Activated naive CD8-positive, alpha-beta T cell (primary cell): ENCODE results near the gene FAM168A.
"Not testable (repeated sequence)": the region's sequence is repeated elsewhere in the genome, so short reads cannot be mapped to it uniquely, and the experiment has no call there.

ENCODE experiments used
- H3K27ac Mint-ChIP-seq: one replicate; pipeline ENCODE4 v1.8.0; 2021; ENCODE audit warnings: mixed read lengths
- H3K27me3 Mint-ChIP-seq: one replicate; pipeline ENCODE4 v1.8.0; 2021; ENCODE audit warnings: mixed read lengths
- H3K36me3 Mint-ChIP-seq: one replicate; pipeline ENCODE4 v1.8.0; 2021; ENCODE audit warnings: mixed read lengths
- H3K4me1 Mint-ChIP-seq: one replicate; pipeline ENCODE4 v1.8.0; 2021; ENCODE audit warnings: low read depth, mixed read lengths
- H3K4me3 Mint-ChIP-seq: one replicate; pipeline ENCODE4 v1.8.0; 2021; ENCODE audit warnings: mild to moderate bottlenecking, mixed read lengths
- H3K9me3 Mint-ChIP-seq: one replicate; pipeline ENCODE4 v1.8.0; 2021; ENCODE audit warnings: low read depth, mixed read lengths

FAM168A gene

GRCh38 chr11:73498343-73498742 is 99.6 kb downstream of the FAM168A start:
- no peak overlapping the region for H3K27ac Mint-ChIP-seq
- no peaks in the 10 kb centered on the region for H3K9me3 Mint-ChIP-seq
- H3K36me3 Mint-ChIP-seq = peaks cover 9% of the 10 kb centered on the region
- H3K27me3 Mint-ChIP-seq = no peaks in the 10 kb centered on the region
- H3K4me1 Mint-ChIP-seq = peaks cover 32% of the 10 kb centered on the region
- no peak overlapping the region for H3K4me3 Mint-ChIP-seq

- no peak overlapping the region for H3K4me3 Mint-ChIP-seq
- H3K4me1 Mint-ChIP-seq = peaks cover 13% of the 10 kb centered on the region
- H3K36me3 Mint-ChIP-seq = peaks cover 15% of the 10 kb centered on the region
- H3K27ac Mint-ChIP-seq = no peak overlapping the region
- H3K27me3 Mint-ChIP-seq = no peaks in the 10 kb centered on the region
- no peaks in the 10 kb centered on the region for H3K9me3 Mint-ChIP-seq
Observed at GRCh38 chr11:73496134-73496533, 101.8 kb downstream of the FAM168A start.

- Mint-ChIP-seq H3K4me1 (peaks cover 9% of the 10 kb centered on the region), H3K36me3 (peaks cover 15% of the 10 kb centered on the region), H3K27me3 (no peaks in the 10 kb centered on the region), H3K9me3 (no peaks in the 10 kb centered on the region), H3K27ac (no peak overlapping the region), H3K4me3 (no peak overlapping the region)
Observed at GRCh38 chr11:73495731-73496130, 102.2 kb downstream of the FAM168A start.

- Mint-ChIP-seq H3K4me3 (no peak overlapping the region), H3K9me3 (no peaks in the 10 kb centered on the region), H3K4me1 (peaks cover 1% of the 10 kb centered on the region), H3K36me3 (peaks cover 15% of the 10 kb centered on the region), H3K27me3 (no peaks in the 10 kb centered on the region), H3K27ac (no peak overlapping the region)
Observed at GRCh38 chr11:73493956-73494598, 103.8 kb downstream of the FAM168A start.

- Mint-ChIP-seq H3K9me3 (peaks cover 10% of the 10 kb centered on the region), H3K27ac (no peak overlapping the region), H3K4me1 (peaks cover 3% of the 10 kb centered on the region), H3K36me3 (peaks cover 7% of the 10 kb centered on the region), H3K27me3 (no peaks in the 10 kb centered on the region), H3K4me3 (no peak overlapping the region)
Observed at GRCh38 chr11:73481626-73482025, 116.3 kb downstream of the FAM168A start.

GRCh38 chr11:73480677-73481076 is 117.2 kb downstream of the FAM168A start:
- Mint-ChIP-seq H3K27me3 (no peaks in the 10 kb centered on the region), H3K9me3 (peaks cover 11% of the 10 kb centered on the region), H3K4me1 (peaks cover 3% of the 10 kb centered on the region), H3K4me3 (no peak overlapping the region), H3K27ac (no peak overlapping the region), H3K36me3 (peaks cover 7% of the 10 kb centered on the region)

GRCh38 chr11:73478737-73479347 is 119.1 kb downstream of the FAM168A start:
- Mint-ChIP-seq H3K9me3 (peaks cover 11% of the 10 kb centered on the region), H3K27ac (no peak overlapping the region), H3K4me3 (no peak overlapping the region), H3K27me3 (no peaks in the 10 kb centered on the region), H3K36me3 (peaks cover 7% of the 10 kb centered on the region), H3K4me1 (peaks cover 3% of the 10 kb centered on the region)

GRCh38 chr11:73477518-73477917 is 120.4 kb downstream of the FAM168A start:
- Mint-ChIP-seq H3K4me1 (peaks cover 3% of the 10 kb centered on the region), H3K36me3 (peaks cover 8% of the 10 kb centered on the region), H3K27me3 (no peaks in the 10 kb centered on the region), H3K9me3 (peaks cover 11% of the 10 kb centered on the region), H3K4me3 (no peak overlapping the region), H3K27ac (no peak overlapping the region)

- H3K27me3 Mint-ChIP-seq = no peaks in the 10 kb centered on the region
- peaks cover 9% of the 10 kb centered on the region for H3K36me3 Mint-ChIP-seq
- H3K4me1 Mint-ChIP-seq = no peaks in the 10 kb centered on the region
- H3K4me3 Mint-ChIP-seq = no peak overlapping the region
- no peak overlapping the region for H3K27ac Mint-ChIP-seq
- peaks cover 11% of the 10 kb centered on the region for H3K9me3 Mint-ChIP-seq
Observed at GRCh38 chr11:73475549-73476095, 122.3 kb downstream of the FAM168A start.

GRCh38 chr11:73473252-73473651 is 124.7 kb downstream of the FAM168A start:
- no peak overlapping the region for H3K27ac Mint-ChIP-seq
- H3K4me1 Mint-ChIP-seq = no peaks in the 10 kb centered on the region
- no peak overlapping the region for H3K4me3 Mint-ChIP-seq
- H3K36me3 Mint-ChIP-seq = peaks cover 12% of the 10 kb centered on the region
- H3K9me3 Mint-ChIP-seq = peaks cover 11% of the 10 kb centered on the region
- H3K27me3 Mint-ChIP-seq = no peaks in the 10 kb centered on the region

- H3K27me3 Mint-ChIP-seq, H3K4me1 Mint-ChIP-seq: not testable (repeated sequence)
Observed at GRCh38 chr11:73470036-73470612, 127.8 kb downstream of the FAM168A start.

GRCh38 chr11:73469401-73469800 is 128.5 kb downstream of the FAM168A start:
- Mint-ChIP-seq H3K27ac (no peak overlapping the region), H3K36me3 (peaks cover 7% of the 10 kb centered on the region), H3K27me3 (no peaks in the 10 kb centered on the region), H3K4me3 (no peak overlapping the region), H3K9me3 (no peaks in the 10 kb centered on the region), H3K4me1 (no peaks in the 10 kb centered on the region)

More at GRCh38 chr11:73470036-73470612, 127.8 kb downstream of the FAM168A start:
- H3K4me3 Mint-ChIP-seq, H3K27ac Mint-ChIP-seq, H3K36me3 Mint-ChIP-seq, H3K9me3 Mint-ChIP-seq: not testable (repeated sequence)

GRCh38 chr11:73468590-73469161 is 129.2 kb downstream of the FAM168A start:
- no peak overlapping the region for H3K4me3 Mint-ChIP-seq
- no peaks in the 10 kb centered on the region for H3K9me3 Mint-ChIP-seq
- H3K36me3 Mint-ChIP-seq = peaks cover 7% of the 10 kb centered on the region
- no peaks in the 10 kb centered on the region for H3K27me3 Mint-ChIP-seq
- no peak overlapping the region for H3K27ac Mint-ChIP-seq
- no peaks in the 10 kb centered on the region for H3K4me1 Mint-ChIP-seq

- H3K9me3 Mint-ChIP-seq = no peaks in the 10 kb centered on the region
- no peaks in the 10 kb centered on the region for H3K4me1 Mint-ChIP-seq
- no peak overlapping the region for H3K4me3 Mint-ChIP-seq
- no peak overlapping the region for H3K27ac Mint-ChIP-seq
- no peaks in the 10 kb centered on the region for H3K27me3 Mint-ChIP-seq
- H3K36me3 Mint-ChIP-seq = peaks cover 12% of the 10 kb centered on the region
Observed at GRCh38 chr11:73467505-73467904, 130.4 kb downstream of the FAM168A start.

GRCh38 chr11:73466643-73467042 is 131.3 kb downstream of the FAM168A start:
- Mint-ChIP-seq H3K27ac (no peak overlapping the region), H3K27me3 (no peaks in the 10 kb centered on the region), H3K36me3 (peaks cover 11% of the 10 kb centered on the region), H3K4me1 (no peaks in the 10 kb centered on the region), H3K4me3 (no peak overlapping the region), H3K9me3 (no peaks in the 10 kb centered on the region)
